HepG2 (cell line): ENCODE measurements around the gene PCNT. TPM values are rescaled to one million over a fixed set of nuclear protein-coding genes. Genes with fewer than 3 reads are reported as not detected.

Source experiments
- EZH2 ChIP-seq: conservative IDR thresholded peaks from 2 replicates; pipeline ENCODE4 v1.6.1; 2012; ENCODE audit warnings: mild to moderate bottlenecking, low read depth, low read length, moderate library complexity
- GATA4 ChIP-seq: sonication (generic); IDR thresholded peaks from 2 replicates; pipeline ENCODE4 v1.6.1; 2016; ENCODE audit warnings: antibody characterized with exemption, low read depth, borderline replicate concordance
- KMT2A ChIP-seq: sonication (generic); formaldehyde crosslinking; IDR thresholded peaks from 2 replicates; pipeline ENCODE4 v1.4.0; 2020; ENCODE audit warnings: missing genetic modification reagents
- MXI1 ChIP-seq: IDR thresholded peaks from 3 replicates; pipeline ENCODE4 v1.6.1; 2012; ENCODE audit warnings: low read depth, low read length, inconsistent platforms, borderline replicate concordance
- POLR2A ChIP-seq, 2 experiments: IDR thresholded peaks; 2 replicates each; pipeline ENCODE4 v1.6.1; 2011; ENCODE audit warnings: low read depth in 2 of 2, low read length in 2 of 2, mild to moderate bottlenecking in 1 of 2, moderate library complexity in 1 of 2; ENCODE audit not compliant: insufficient read depth in 1 of 2
- RELA ChIP-seq: sonication (generic); formaldehyde crosslinking; IDR thresholded peaks from 2 replicates; pipeline ENCODE4 v1.4.0; 2020; ENCODE audit warnings: missing genetic modification reagents
- SIN3A ChIP-seq: IDR thresholded peaks from 2 replicates; pipeline ENCODE4 v1.6.1; 2011; ENCODE audit warnings: low read depth, mild to moderate bottlenecking, control low read depth, low read length, borderline replicate concordance
- ZC3H13 ChIP-seq: sonication (generic); formaldehyde crosslinking; IDR thresholded peaks from 2 replicates; pipeline ENCODE4 v1.8.1; 2023; ENCODE audit warnings: mild to moderate bottlenecking, missing genetic modification reagents, moderate library complexity
- ZFY ChIP-seq: sonication (generic); formaldehyde crosslinking; IDR thresholded peaks from 2 replicates; pipeline ENCODE4 v1.4.0; 2020; ENCODE audit warnings: missing genetic modification reagents
- ZNF253 ChIP-seq: sonication (generic); formaldehyde crosslinking; IDR thresholded peaks from 2 replicates; pipeline ENCODE4 v1.8.0; 2022; ENCODE audit warnings: mild to moderate bottlenecking, missing genetic modification reagents, borderline replicate concordance
- ZNF510 ChIP-seq: sonication (generic); formaldehyde crosslinking; IDR thresholded peaks from 2 replicates; pipeline ENCODE4 v1.4.0; 2020; ENCODE audit warnings: low read depth, mild to moderate bottlenecking, missing genetic modification reagents
- ZNF775 ChIP-seq: sonication (generic); formaldehyde crosslinking; IDR thresholded peaks from 2 replicates; pipeline ENCODE4 v1.4.0; 2020; ENCODE audit warnings: missing genetic modification reagents, mild to moderate bottlenecking, moderate library complexity, borderline replicate concordance
- ZSCAN30 ChIP-seq: sonication (generic); formaldehyde crosslinking; IDR thresholded peaks from 2 replicates; pipeline ENCODE4 v1.5.0; 2020; ENCODE audit warnings: mild to moderate bottlenecking, missing genetic modification reagents
- polyA plus RNA-seq, 8 experiments: library from polyadenylated mRNA; depleted of rRNA in 3 of 8; stranded (reverse) in 7 of 8; unstranded in 1 of 8; fragments of >200 nt; fragmentation: Illumina TruSeq in 4 of 8; extraction: Trizol in 4 of 8; gene quantifications; 2 replicates each; pipeline versions ENCODE4 v1.2.1 to v1.2.3, GENCODE V29; 2011 to 2016; ENCODE audit warnings: low read depth in 4 of 8, missing spikeins in 1 of 8, mixed read lengths in 1 of 8; ENCODE audit not compliant: insufficient read depth in 1 of 8
- total RNA-seq, 5 experiments: library from RNA; depleted of rRNA; stranded (reverse); fragments of >200 nt; fragmentation: Illumina TruSeq; extraction: Trizol; gene quantifications; 2 replicates each; pipeline ENCODE4 v1.2.3, GENCODE V29; 2016; ENCODE audit warnings: low read depth in 1 of 5
- TF ChIP-seq, protein P1 (sequence below): sonication (generic); formaldehyde crosslinking; IDR thresholded peaks from 2 replicates; pipeline ENCODE4 v1.5.1; 2020; ENCODE audit warnings: mild to moderate bottlenecking, missing genetic modification reagents, moderate library complexity
- TF ChIP-seq, protein P2 (sequence below), 2 experiments: sonication (generic) in 1 of 2; formaldehyde crosslinking in 1 of 2; IDR thresholded peaks; 2 replicates each; pipeline versions ENCODE4 v1.5.1 to v1.6.1; 2011 to 2020; ENCODE audit warnings: borderline replicate concordance in 1 of 2, low read depth in 1 of 2, low read length in 1 of 2, mild to moderate bottlenecking in 1 of 2, missing genetic modification reagents in 1 of 2, moderate library complexity in 1 of 2
- TF ChIP-seq, protein P3 (sequence below): sonication (generic); formaldehyde crosslinking; IDR thresholded peaks from 2 replicates; pipeline ENCODE4 v1.4.0; 2020; ENCODE audit warnings: missing genetic modification reagents, borderline replicate concordance
- TF ChIP-seq, protein P4 (sequence below): sonication (generic); formaldehyde crosslinking; IDR thresholded peaks from 2 replicates; pipeline ENCODE4 v1.9.0; 2022; ENCODE audit warnings: missing genetic modification reagents, mild to moderate bottlenecking, borderline replicate concordance
- TF ChIP-seq, protein P5 (sequence below): sonication (generic); formaldehyde crosslinking; IDR thresholded peaks from 2 replicates; pipeline ENCODE4 v1.8.0; 2022; ENCODE audit warnings: mild to moderate bottlenecking, missing genetic modification reagents, borderline replicate concordance

The PCNT gene
- total and polyA plus RNA-seq, 2 of the 13 experiments (the other 11 are each of a cell fraction or from before 2014, with no cell fraction given) = 5.6 to 12.4 TPM

DNA sequence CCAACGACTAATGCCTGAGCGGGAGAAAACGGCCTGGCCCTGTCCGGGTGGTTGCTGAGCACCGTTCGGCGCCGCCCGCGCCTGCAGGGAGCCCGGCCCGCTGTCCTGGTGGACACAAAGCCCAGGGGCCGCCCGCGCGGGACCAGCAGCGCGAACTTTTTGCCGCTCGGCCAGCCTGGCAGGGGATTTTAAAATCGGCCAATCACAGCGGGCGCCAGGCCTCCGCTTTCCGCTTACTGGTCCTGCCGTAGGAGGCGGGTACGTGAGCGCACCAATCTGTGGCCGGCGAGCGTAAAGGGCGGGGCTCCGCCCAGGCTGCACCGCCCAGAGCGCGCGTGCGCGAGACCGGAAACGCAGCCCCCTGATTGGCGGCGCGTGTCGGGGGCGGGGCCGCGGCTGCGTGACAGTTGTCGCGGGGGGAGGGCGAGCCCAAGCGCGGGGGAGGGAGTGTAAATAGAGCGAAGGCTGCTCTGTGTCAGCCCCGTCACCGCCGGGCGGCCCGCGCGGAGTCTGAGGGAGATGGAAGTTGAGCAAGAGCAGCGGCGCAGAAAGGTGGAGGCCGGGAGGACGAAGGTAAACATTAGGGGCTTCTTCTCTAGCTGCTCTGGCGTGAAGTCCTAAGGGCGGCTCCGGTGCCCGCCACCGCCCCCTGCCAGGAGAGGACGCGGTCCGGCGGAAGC lies at the start of gene PCNT, which contains the start of gene C21orf58 (continued):
- TF ChIP-seq, protein P1, sequence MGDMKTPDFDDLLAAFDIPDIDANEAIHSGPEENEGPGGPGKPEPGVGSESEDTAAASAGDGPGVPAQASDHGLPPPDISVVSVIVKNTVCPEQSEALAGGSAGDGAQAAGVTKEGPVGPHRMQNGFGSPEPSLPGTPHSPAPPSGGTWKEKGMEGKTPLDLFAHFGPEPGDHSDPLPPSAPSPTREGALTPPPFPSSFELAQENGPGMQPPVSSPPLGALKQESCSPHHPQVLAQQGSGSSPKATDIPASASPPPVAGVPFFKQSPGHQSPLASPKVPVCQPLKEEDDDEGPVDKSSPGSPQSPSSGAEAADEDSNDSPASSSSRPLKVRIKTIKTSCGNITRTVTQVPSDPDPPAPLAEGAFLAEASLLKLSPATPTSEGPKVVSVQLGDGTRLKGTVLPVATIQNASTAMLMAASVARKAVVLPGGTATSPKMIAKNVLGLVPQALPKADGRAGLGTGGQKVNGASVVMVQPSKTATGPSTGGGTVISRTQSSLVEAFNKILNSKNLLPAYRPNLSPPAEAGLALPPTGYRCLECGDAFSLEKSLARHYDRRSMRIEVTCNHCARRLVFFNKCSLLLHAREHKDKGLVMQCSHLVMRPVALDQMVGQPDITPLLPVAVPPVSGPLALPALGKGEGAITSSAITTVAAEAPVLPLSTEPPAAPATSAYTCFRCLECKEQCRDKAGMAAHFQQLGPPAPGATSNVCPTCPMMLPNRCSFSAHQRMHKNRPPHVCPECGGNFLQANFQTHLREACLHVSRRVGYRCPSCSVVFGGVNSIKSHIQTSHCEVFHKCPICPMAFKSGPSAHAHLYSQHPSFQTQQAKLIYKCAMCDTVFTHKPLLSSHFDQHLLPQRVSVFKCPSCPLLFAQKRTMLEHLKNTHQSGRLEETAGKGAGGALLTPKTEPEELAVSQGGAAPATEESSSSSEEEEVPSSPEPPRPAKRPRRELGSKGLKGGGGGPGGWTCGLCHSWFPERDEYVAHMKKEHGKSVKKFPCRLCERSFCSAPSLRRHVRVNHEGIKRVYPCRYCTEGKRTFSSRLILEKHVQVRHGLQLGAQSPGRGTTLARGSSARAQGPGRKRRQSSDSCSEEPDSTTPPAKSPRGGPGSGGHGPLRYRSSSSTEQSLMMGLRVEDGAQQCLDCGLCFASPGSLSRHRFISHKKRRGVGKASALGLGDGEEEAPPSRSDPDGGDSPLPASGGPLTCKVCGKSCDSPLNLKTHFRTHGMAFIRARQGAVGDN = peak; percentile 72
- TF ChIP-seq SIN3A = no peak
- no peak for TF ChIP-seq EZH2
- TF ChIP-seq RELA (CRISPR knock-in tag) = no peak
- TF ChIP-seq, protein P2, sequence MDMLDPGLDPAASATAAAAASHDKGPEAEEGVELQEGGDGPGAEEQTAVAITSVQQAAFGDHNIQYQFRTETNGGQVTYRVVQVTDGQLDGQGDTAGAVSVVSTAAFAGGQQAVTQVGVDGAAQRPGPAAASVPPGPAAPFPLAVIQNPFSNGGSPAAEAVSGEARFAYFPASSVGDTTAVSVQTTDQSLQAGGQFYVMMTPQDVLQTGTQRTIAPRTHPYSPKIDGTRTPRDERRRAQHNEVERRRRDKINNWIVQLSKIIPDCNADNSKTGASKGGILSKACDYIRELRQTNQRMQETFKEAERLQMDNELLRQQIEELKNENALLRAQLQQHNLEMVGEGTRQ (IDR thresholded peaks at IDR 0.05; ENCODE audit: low read depth, low read length) = no peak
- TF ChIP-seq, protein P2 (CRISPR knock-in tag; IDR thresholded peaks at IDR 0.05; ENCODE audit: borderline replicate concordance) = no peak
- TF ChIP-seq ZC3H13 (CRISPR knock-in tag) = peak; percentile 84
- TF ChIP-seq ZNF510 (CRISPR knock-in tag) = no peak
- peak; percentile 88; the same call in 2 of the 3 replicates for TF ChIP-seq MXI1
- peak; percentile 68 for TF ChIP-seq KMT2A (CRISPR knock-in tag)
- peak in 1 of 2 experiments; percentile 73; a peak in 2 of 4 replicates for TF ChIP-seq POLR2A (IDR thresholded peaks at IDR 0.05; ENCODE audit: insufficient read depth in 1 of 2, low read depth in 2 of 2, low read length in 2 of 2)
- no peak for TF ChIP-seq ZNF775 (CRISPR knock-in tag)
- no peak for TF ChIP-seq ZSCAN30 (CRISPR knock-in tag)
- TF ChIP-seq, protein P3, sequence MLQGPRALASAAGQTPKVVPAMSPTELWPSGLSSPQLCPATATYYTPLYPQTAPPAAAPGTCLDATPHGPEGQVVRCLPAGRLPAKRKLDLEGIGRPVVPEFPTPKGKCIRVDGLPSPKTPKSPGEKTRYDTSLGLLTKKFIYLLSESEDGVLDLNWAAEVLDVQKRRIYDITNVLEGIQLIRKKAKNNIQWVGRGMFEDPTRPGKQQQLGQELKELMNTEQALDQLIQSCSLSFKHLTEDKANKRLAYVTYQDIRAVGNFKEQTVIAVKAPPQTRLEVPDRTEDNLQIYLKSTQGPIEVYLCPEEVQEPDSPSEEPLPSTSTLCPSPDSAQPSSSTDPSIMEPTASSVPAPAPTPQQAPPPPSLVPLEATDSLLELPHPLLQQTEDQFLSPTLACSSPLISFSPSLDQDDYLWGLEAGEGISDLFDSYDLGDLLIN (CRISPR knock-in tag) = peak; percentile 96; the same call in 1 of the 2 replicates
- peak; percentile 87 for TF ChIP-seq ZFY
- no peak for TF ChIP-seq ZNF253 (CRISPR knock-in tag)
- 0 out of 2 replicates have a peak, but pooled peaks have one; percentile 52 for TF ChIP-seq GATA4
- TF ChIP-seq, protein P4, sequence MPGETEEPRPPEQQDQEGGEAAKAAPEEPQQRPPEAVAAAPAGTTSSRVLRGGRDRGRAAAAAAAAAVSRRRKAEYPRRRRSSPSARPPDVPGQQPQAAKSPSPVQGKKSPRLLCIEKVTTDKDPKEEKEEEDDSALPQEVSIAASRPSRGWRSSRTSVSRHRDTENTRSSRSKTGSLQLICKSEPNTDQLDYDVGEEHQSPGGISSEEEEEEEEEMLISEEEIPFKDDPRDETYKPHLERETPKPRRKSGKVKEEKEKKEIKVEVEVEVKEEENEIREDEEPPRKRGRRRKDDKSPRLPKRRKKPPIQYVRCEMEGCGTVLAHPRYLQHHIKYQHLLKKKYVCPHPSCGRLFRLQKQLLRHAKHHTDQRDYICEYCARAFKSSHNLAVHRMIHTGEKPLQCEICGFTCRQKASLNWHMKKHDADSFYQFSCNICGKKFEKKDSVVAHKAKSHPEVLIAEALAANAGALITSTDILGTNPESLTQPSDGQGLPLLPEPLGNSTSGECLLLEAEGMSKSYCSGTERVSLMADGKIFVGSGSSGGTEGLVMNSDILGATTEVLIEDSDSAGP (CRISPR knock-in tag) = peak; percentile 59; the same call in 1 of the 2 replicates
- TF ChIP-seq, protein P5, sequence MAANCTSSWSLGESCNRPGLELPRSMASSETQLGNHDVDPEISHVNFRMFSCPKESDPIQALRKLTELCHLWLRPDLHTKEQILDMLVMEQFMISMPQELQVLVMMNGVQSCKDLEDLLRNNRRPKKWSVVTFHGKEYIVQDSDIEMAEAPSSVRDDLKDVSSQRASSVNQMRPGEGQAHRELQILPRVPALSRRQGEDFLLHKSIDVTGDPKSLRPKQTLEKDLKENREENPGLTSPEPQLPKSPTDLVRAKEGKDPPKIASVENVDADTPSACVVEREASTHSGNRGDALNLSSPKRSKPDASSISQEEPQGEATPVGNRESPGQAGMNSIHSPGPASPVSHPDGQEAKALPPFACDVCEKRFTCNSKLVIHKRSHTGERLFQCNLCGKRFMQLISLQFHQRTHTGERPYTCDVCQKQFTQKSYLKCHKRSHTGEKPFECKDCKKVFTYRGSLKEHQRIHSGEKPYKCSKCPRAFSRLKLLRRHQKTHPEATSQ = peak; percentile 43; the same call in 1 of the 2 replicates
